Endothelial cell (in vitro differentiated cells): ENCODE data around the gene MBD3. TPM values are rescaled to one million over a fixed set of nuclear protein-coding genes. Genes with fewer than 3 reads are reported as not detected.

Experiments
- DNase-seq: peaks from one replicate; pipeline ENCODE4 v3.0.0; 2021; ENCODE audit warnings: low spot score
- H3K27ac Mint-ChIP-seq: one replicate; pipeline ENCODE4 v1.8.0; 2021; ENCODE audit warnings: mixed read lengths, inconsistent platforms; ENCODE audit not compliant: unreplicated experiment
- H3K27me3 Mint-ChIP-seq: one replicate; pipeline ENCODE4 v1.8.0; 2021; ENCODE audit warnings: mild to moderate bottlenecking, moderate library complexity, mixed read lengths, inconsistent platforms; ENCODE audit not compliant: unreplicated experiment
- H3K36me3 Mint-ChIP-seq: one replicate; pipeline ENCODE4 v1.8.0; 2021; ENCODE audit warnings: mild to moderate bottlenecking, low read depth, mixed read lengths, inconsistent platforms; ENCODE audit not compliant: unreplicated experiment
- H3K4me1 Mint-ChIP-seq: one replicate; pipeline ENCODE4 v1.8.0; 2021; ENCODE audit warnings: mild to moderate bottlenecking, mixed read lengths, inconsistent platforms; ENCODE audit not compliant: unreplicated experiment
- H3K4me3 Mint-ChIP-seq: one replicate; pipeline ENCODE4 v1.8.0; 2021; ENCODE audit warnings: mild to moderate bottlenecking, mixed read lengths, inconsistent platforms; ENCODE audit not compliant: unreplicated experiment
- H3K9me3 Mint-ChIP-seq: one replicate; pipeline ENCODE4 v1.8.0; 2021; ENCODE audit warnings: mixed read lengths, inconsistent platforms; ENCODE audit not compliant: unreplicated experiment
- total RNA-seq: library from RNA; stranded (reverse); fragmentation: NEBNext Ultra II Directional; extraction: Animal tissue kit (Norgen Biotek cat#: 25700); gene quantifications from one replicate; pipeline ENCODE4 v1.2.1, GENCODE V29; 2021; ENCODE audit not compliant: unreplicated experiment
- TF ChIP-seq, protein P1 (sequence below): fragments of 200-600 bp; sonication (generic); IDR thresholded peaks from one replicate; pipeline ENCODE4 v1.5.0; 2021; ENCODE audit warnings: antibody characterized with exemption; ENCODE audit not compliant: unreplicated experiment

The MBD3 gene
- total RNA-seq, 1 donor from 2014 or later: 81.4 TPM

DNA sequence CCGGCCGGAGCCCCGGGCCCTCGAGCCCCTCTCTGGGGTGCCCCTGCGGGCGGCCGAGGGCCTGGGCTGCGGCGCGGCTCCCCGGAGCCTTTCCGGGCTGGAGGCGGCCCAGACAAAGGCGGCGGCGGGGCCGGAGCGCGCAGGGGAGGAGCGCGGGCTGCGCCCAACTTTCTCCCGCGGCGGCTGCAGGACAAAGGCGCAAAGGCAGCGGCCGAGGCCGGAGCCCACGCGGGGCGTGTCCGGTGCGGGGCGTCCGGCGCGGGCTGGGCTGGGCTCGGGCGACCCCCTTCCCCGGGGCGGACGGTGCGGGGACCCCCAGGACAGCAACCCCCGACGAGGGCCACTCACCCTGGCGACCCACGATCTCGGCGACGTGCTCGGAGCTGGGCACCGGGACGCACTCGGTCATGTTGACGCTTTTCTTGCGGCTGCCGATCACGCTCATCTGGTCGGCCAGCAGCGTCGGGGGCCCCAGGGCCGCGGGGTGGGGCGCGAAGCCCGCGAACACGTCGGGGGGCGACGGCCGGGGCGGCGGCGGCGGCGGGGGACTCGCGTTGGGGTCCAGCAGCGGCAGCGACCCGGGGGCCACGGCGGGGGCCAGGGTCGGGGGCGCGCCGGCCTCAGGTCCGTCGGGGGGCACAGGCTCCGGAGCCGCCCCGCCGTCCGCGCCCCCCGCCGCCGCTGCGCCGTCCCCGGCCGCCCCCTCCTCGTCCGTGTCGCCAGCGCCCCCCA lies 25.4 kb downstream of the MBD3 start:
- peaks cover 4% of the 10 kb centered on the region for H3K36me3 Mint-ChIP-seq
- H3K27me3 Mint-ChIP-seq: peaks cover 35% of the 10 kb centered on the region
- peak; percentile 44 for DNase-seq
- H3K27ac Mint-ChIP-seq: peak overlapping the region; percentile 72
- no peaks in the 10 kb centered on the region for H3K9me3 Mint-ChIP-seq
- H3K4me3 Mint-ChIP-seq: peak overlapping the region; percentile 86
- peaks cover 10% of the 10 kb centered on the region for H3K4me1 Mint-ChIP-seq
- TF ChIP-seq, protein P1, sequence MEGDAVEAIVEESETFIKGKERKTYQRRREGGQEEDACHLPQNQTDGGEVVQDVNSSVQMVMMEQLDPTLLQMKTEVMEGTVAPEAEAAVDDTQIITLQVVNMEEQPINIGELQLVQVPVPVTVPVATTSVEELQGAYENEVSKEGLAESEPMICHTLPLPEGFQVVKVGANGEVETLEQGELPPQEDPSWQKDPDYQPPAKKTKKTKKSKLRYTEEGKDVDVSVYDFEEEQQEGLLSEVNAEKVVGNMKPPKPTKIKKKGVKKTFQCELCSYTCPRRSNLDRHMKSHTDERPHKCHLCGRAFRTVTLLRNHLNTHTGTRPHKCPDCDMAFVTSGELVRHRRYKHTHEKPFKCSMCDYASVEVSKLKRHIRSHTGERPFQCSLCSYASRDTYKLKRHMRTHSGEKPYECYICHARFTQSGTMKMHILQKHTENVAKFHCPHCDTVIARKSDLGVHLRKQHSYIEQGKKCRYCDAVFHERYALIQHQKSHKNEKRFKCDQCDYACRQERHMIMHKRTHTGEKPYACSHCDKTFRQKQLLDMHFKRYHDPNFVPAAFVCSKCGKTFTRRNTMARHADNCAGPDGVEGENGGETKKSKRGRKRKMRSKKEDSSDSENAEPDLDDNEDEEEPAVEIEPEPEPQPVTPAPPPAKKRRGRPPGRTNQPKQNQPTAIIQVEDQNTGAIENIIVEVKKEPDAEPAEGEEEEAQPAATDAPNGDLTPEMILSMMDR: no peak

DNA sequence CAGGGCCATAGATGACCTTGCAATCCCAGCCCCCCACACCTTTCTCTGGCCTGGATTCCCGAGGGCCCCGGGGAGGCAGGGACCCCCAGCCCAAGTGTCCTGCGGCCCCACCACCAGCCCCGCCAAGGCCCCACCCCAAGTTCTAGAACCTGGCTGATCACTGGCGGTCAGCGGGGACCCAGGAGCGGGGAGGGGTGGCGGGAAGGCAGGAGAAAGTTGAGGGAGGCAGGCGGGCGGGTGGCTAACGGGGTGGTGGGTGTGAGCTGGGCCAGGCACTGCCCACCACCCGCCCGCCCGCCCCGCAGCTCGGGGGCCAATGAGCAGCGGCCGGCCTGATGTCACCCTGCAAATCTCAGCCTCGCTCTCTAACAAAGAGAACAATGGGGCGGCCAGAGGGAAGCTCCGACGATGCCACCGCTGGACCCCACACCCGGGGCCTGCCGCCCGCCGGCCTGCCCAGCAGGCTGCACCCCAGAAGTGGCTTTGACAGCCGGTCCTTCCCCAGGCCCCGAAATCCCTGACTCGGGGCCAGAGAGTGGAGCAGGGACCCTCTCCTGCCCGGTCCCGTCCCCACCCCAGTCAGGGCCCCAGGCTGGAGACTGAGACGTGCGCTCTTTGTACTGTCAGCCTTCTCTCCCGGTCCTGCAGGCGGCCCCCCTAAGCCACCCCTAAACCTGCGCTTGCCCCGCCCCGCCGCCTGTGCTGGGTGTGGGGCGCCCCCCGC lies 26.1 kb downstream of the MBD3 start:
- peaks cover 10% of the 10 kb centered on the region for H3K4me1 Mint-ChIP-seq
- TF ChIP-seq, protein P1: no peak
- peak overlapping the region; percentile 37 for H3K4me3 Mint-ChIP-seq
- peak; percentile 72 for DNase-seq
- H3K27ac Mint-ChIP-seq: no peak overlapping the region
- peaks cover 36% of the 10 kb centered on the region for H3K27me3 Mint-ChIP-seq
- H3K36me3 Mint-ChIP-seq: peaks cover 4% of the 10 kb centered on the region
- no peaks in the 10 kb centered on the region for H3K9me3 Mint-ChIP-seq

DNA sequence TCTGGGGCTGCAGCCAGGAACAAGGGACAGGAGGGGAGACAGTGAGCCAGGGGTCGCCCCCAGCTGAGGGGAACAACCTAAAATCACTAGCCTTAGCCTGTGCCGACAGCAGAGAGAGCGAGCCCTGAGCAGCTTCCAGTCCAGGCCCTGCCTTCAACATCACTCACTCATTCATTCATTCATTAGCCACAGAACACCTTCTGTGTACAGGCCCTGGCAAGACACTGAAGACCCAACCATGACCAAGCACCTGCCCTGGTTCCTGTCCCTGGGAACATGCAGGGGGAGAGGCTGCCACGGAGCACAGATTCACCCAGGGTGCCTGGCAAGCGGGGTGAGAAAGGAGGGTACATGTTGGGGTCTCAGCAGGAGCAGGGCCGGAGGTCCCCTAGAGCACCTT lies 29.4 kb downstream of the MBD3 start:
- TF ChIP-seq, protein P1: no peak
- peaks cover 7% of the 10 kb centered on the region for H3K4me1 Mint-ChIP-seq
- no peak overlapping the region for H3K27ac Mint-ChIP-seq
- H3K9me3 Mint-ChIP-seq: no peaks in the 10 kb centered on the region
- H3K4me3 Mint-ChIP-seq: no peak overlapping the region
- peaks cover 14% of the 10 kb centered on the region for H3K27me3 Mint-ChIP-seq
- H3K36me3 Mint-ChIP-seq: no peaks in the 10 kb centered on the region
- no peak for DNase-seq

DNA sequence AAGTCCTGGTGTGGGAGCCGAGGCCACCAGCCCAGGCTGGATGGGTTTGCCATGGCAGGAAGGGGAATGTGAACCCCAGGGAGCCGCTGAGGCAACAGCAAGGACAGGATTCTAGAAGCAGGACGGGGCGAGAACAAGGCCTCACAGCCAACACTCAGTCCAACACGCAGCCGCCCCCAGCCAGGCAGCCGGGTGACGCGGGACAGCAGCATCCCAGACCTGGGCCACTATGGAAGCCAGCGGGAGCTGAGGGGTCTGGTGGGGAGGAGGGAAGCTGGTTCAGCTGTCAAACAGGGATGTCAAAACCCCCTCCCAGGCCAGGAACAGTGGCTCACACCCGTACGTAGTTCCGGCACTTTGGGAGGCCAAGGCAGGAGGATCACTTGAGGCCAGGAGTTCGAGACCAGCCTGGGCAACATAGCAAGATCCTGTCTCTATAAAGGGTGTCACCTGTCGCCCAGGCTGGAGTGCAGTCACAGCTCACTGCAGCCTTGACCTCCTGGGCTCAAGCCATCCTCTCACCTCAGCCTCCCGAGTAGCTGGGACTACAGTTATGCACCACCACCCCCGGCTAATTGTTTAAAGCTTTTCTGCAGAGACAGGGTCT lies 31.3 kb downstream of the MBD3 start:
- DNase-seq: no peak
- no peaks in the 10 kb centered on the region for H3K36me3 Mint-ChIP-seq
- TF ChIP-seq, protein P1: no peak
- H3K4me3 Mint-ChIP-seq: no peak overlapping the region
- peaks cover 20% of the 10 kb centered on the region for H3K27me3 Mint-ChIP-seq
- no peaks in the 10 kb centered on the region for H3K9me3 Mint-ChIP-seq
- H3K4me1 Mint-ChIP-seq: peaks cover 7% of the 10 kb centered on the region
- H3K27ac Mint-ChIP-seq: no peak overlapping the region
